22Rv1 (cell line): Measurements from ENCODE around the gene PPP1CB.
"Not testable (repeated sequence)": the region's sequence is repeated elsewhere in the genome, so short reads cannot be mapped to it uniquely, and the experiment has no call there.

Experiments used
- H3K27ac ChIP-seq: fragments of 450-650 bp; 2 replicates; pipeline ENCODE4 v1.5.1; 2017
- CTCF ChIP-seq: fragments of 450-650 bp; IDR thresholded peaks from 2 replicates; pipeline ENCODE4 v1.5.1; 2017; ENCODE audit warnings: mild to moderate bottlenecking
- ZFX ChIP-seq: fragments of 450-650 bp; IDR thresholded peaks from 2 replicates; pipeline ENCODE4 v1.6.1; 2017; ENCODE audit warnings: antibody characterized with exemption, borderline replicate concordance

Gene PPP1CB

GRCh38 chr2:28726177-28726576 is 25.5 kb upstream of the PPP1CB start:
- no peak for TF ChIP-seq ZFX
- H3K27ac ChIP-seq = no peak overlapping the region

GRCh38 chr2:28729698-28730097 is 21.9 kb upstream of the PPP1CB start:
- no peak overlapping the region for H3K27ac ChIP-seq

GRCh38 chr2:28730641-28731146 is 20.9 kb upstream of the PPP1CB start:
- TF ChIP-seq CTCF (no peak), ZFX (no peak)
- no peak overlapping the region for H3K27ac ChIP-seq

More at GRCh38 chr2:28729698-28730097, 21.9 kb upstream of the PPP1CB start:
- TF ChIP-seq CTCF (no peak), ZFX (no peak)

- TF ChIP-seq ZFX = no peak
- no peak for TF ChIP-seq CTCF
- H3K27ac ChIP-seq = peak overlapping the region; percentile 64
Measured at GRCh38 chr2:28735511-28735910, 16.1 kb upstream of the PPP1CB start.

GRCh38 chr2:28736034-28736433 is 15.6 kb upstream of the PPP1CB start:
- TF ChIP-seq CTCF = no peak
- TF ChIP-seq ZFX = no peak
- peak overlapping the region; percentile 64 for H3K27ac ChIP-seq

- TF ChIP-seq CTCF (no peak), ZFX (no peak)
Measured at GRCh38 chr2:28737655-28738054, 14.0 kb upstream of the PPP1CB start.

GRCh38 chr2:28742619-28743018 is 9.0 kb upstream of the PPP1CB start:
- H3K27ac ChIP-seq = not testable (repeated sequence)

More at GRCh38 chr2:28737655-28738054, 14.0 kb upstream of the PPP1CB start:
- no peak overlapping the region for H3K27ac ChIP-seq

- H3K27ac ChIP-seq = no peak overlapping the region
- no peak for TF ChIP-seq ZFX
- no peak for TF ChIP-seq CTCF
Measured at GRCh38 chr2:28745225-28745624, 6.4 kb upstream of the PPP1CB start.
